Osteocyte (in vitro differentiated cells): Measurements from ENCODE around the gene CSMD2. TPM values are rescaled to one million over a fixed set of nuclear protein-coding genes. Genes with fewer than 3 reads are reported as not detected.
A peak's percentile ranks its signal among the peaks of the same experiment; 100 is the strongest.

Experiments used
- DNase-seq: peaks from one replicate; pipeline ENCODE4 v3.0.0; 2021; ENCODE audit warnings: mixed read lengths; ENCODE audit not compliant: unreplicated experiment; ENCODE audit errors: extremely low spot score
- H3K27ac Mint-ChIP-seq: one replicate; pipeline ENCODE4 v1.8.0; 2021; ENCODE audit warnings: mild to moderate bottlenecking, mixed read lengths; ENCODE audit not compliant: unreplicated experiment
- H3K27me3 Mint-ChIP-seq: one replicate; pipeline ENCODE4 v1.8.0; 2021; ENCODE audit warnings: mixed read lengths; ENCODE audit not compliant: unreplicated experiment
- H3K36me3 Mint-ChIP-seq: one replicate; pipeline ENCODE4 v1.8.0; 2021; ENCODE audit warnings: mixed read lengths; ENCODE audit not compliant: unreplicated experiment
- H3K4me1 Mint-ChIP-seq: one replicate; pipeline ENCODE4 v1.8.0; 2021; ENCODE audit warnings: mixed read lengths; ENCODE audit not compliant: unreplicated experiment
- H3K4me3 Mint-ChIP-seq: one replicate; pipeline ENCODE4 v1.8.0; 2021; ENCODE audit warnings: mild to moderate bottlenecking, moderate library complexity, mixed read lengths; ENCODE audit not compliant: unreplicated experiment
- H3K9me3 Mint-ChIP-seq: one replicate; pipeline ENCODE4 v1.8.0; 2021; ENCODE audit warnings: mixed read lengths; ENCODE audit not compliant: unreplicated experiment
- CTCF ChIP-seq: fragments of 200-600 bp; sonication (generic); IDR thresholded peaks from 2 replicates; pipeline ENCODE4 v1.5.0; 2021; ENCODE audit warnings: antibody characterized with exemption, mild to moderate bottlenecking, moderate library complexity
- total RNA-seq: library from RNA; stranded (reverse); gene quantifications from 2 replicates; pipeline ENCODE4 v1.2.1, GENCODE V29; 2021

Gene CSMD2
- total RNA-seq, 1 donor from 2014 or later: not detected

- no peak for TF ChIP-seq CTCF
- H3K9me3 Mint-ChIP-seq: no peaks in the 10 kb centered on the region
- no peak overlapping the region for H3K4me3 Mint-ChIP-seq
Observed at GRCh38 chr1:33741749-33742148, 423.3 kb downstream of the CSMD2 start.

GRCh38 chr1:33740040-33740744 lies 424.8 kb downstream of the CSMD2 start:
- no peaks in the 10 kb centered on the region for H3K27me3 Mint-ChIP-seq
- no peaks in the 10 kb centered on the region for H3K9me3 Mint-ChIP-seq
- DNase-seq: peak; percentile 57
- no peaks in the 10 kb centered on the region for H3K4me1 Mint-ChIP-seq
- H3K27ac Mint-ChIP-seq: no peak overlapping the region
- H3K4me3 Mint-ChIP-seq: no peak overlapping the region
- H3K36me3 Mint-ChIP-seq: no peaks in the 10 kb centered on the region
- TF ChIP-seq CTCF: no peak

More at GRCh38 chr1:33741749-33742148, 423.3 kb downstream of the CSMD2 start:
- peak; percentile 49 for DNase-seq
- Mint-ChIP-seq H3K4me1 (no peaks in the 10 kb centered on the region), H3K27me3 (no peaks in the 10 kb centered on the region), H3K27ac (no peak overlapping the region), H3K36me3 (no peaks in the 10 kb centered on the region)

GRCh38 chr1:33738976-33739375 lies 426.1 kb downstream of the CSMD2 start:
- TF ChIP-seq CTCF: no peak
- H3K36me3 Mint-ChIP-seq: no peaks in the 10 kb centered on the region
- H3K4me3 Mint-ChIP-seq: no peak overlapping the region
- H3K4me1 Mint-ChIP-seq: no peaks in the 10 kb centered on the region
- no peaks in the 10 kb centered on the region for H3K9me3 Mint-ChIP-seq
- no peak overlapping the region for H3K27ac Mint-ChIP-seq
- no peaks in the 10 kb centered on the region for H3K27me3 Mint-ChIP-seq
- DNase-seq: peak; percentile 63

- no peak for TF ChIP-seq CTCF
- H3K4me3 Mint-ChIP-seq: no peak overlapping the region
- no peaks in the 10 kb centered on the region for H3K4me1 Mint-ChIP-seq
- no peaks in the 10 kb centered on the region for H3K36me3 Mint-ChIP-seq
- no peaks in the 10 kb centered on the region for H3K9me3 Mint-ChIP-seq
- H3K27ac Mint-ChIP-seq: no peak overlapping the region
- H3K27me3 Mint-ChIP-seq: no peaks in the 10 kb centered on the region
- peak; percentile 51 for DNase-seq
Observed at GRCh38 chr1:33738536-33738935, 426.5 kb downstream of the CSMD2 start.

- Mint-ChIP-seq H3K9me3 (no peaks in the 10 kb centered on the region), H3K36me3 (no peaks in the 10 kb centered on the region), H3K27me3 (no peaks in the 10 kb centered on the region), H3K27ac (no peak overlapping the region), H3K4me3 (no peak overlapping the region), H3K4me1 (no peaks in the 10 kb centered on the region)
- DNase-seq: peak; percentile 75
- no peak for TF ChIP-seq CTCF
Observed at GRCh38 chr1:33736496-33736895, 428.5 kb downstream of the CSMD2 start.
